ENCODE results near the gene NCAM1.

NCAM1 gene

GRCh38 chr11:113090716-113091480 is 129.7 kb downstream of the NCAM1 start:
- DNase-seq (ENCODE audit: low read depth), result peak; percentile 18
- TF ChIP-seq CTCF (IDR thresholded peaks at IDR 0.05; ENCODE audit: insufficient read depth, low read depth, low read length, missing control alignments), result no peak
- no peak overlapping the region for H3K4me3 ChIP-seq (ENCODE audit: low read length)

- no peak overlapping the region for H3K4me3 ChIP-seq (ENCODE audit: low read length)
- DNase-seq (ENCODE audit: low read depth), result peak; percentile 3
- TF ChIP-seq CTCF (IDR thresholded peaks at IDR 0.05; ENCODE audit: insufficient read depth, low read depth, low read length, missing control alignments), result no peak
Measured at GRCh38 chr11:113091481-113091780, 130.2 kb downstream of the NCAM1 start.

- H3K4me3 ChIP-seq (ENCODE audit: low read length), result no peak overlapping the region
- TF ChIP-seq CTCF (IDR thresholded peaks at IDR 0.05; ENCODE audit: insufficient read depth, low read depth, low read length, missing control alignments), result no peak
- no peak for DNase-seq (ENCODE audit: low read depth)
Measured at GRCh38 chr11:113096648-113097047, 135.4 kb downstream of the NCAM1 start.

- TF ChIP-seq CTCF (IDR thresholded peaks at IDR 0.05; ENCODE audit: insufficient read depth, low read depth, low read length, missing control alignments), result no peak
- DNase-seq (ENCODE audit: low read depth), result no peak
- no peak overlapping the region for H3K4me3 ChIP-seq (ENCODE audit: low read length)
Measured at GRCh38 chr11:113103932-113104690, 142.9 kb downstream of the NCAM1 start.

- no peak for DNase-seq (ENCODE audit: low read depth)
- TF ChIP-seq CTCF (IDR thresholded peaks at IDR 0.05; ENCODE audit: insufficient read depth, low read depth, low read length, missing control alignments), result no peak
- H3K4me3 ChIP-seq (ENCODE audit: low read length), result no peak overlapping the region
Measured at GRCh38 chr11:113104691-113105251, 143.6 kb downstream of the NCAM1 start.

GRCh38 chr11:113105592-113105991 is 144.4 kb downstream of the NCAM1 start:
- DNase-seq (ENCODE audit: low read depth), result peak; percentile 11
- TF ChIP-seq CTCF (IDR thresholded peaks at IDR 0.05; ENCODE audit: insufficient read depth, low read depth, low read length, missing control alignments), result no peak
- H3K4me3 ChIP-seq (ENCODE audit: low read length), result no peak overlapping the region
